ENCODE results near the gene NSD1. TPM values are rescaled to one million over a fixed set of nuclear protein-coding genes. Genes with fewer than 3 reads are reported as not detected.

NSD1 gene
- total RNA-seq, 1 donor from 2014 or later = 111 TPM

DNA sequence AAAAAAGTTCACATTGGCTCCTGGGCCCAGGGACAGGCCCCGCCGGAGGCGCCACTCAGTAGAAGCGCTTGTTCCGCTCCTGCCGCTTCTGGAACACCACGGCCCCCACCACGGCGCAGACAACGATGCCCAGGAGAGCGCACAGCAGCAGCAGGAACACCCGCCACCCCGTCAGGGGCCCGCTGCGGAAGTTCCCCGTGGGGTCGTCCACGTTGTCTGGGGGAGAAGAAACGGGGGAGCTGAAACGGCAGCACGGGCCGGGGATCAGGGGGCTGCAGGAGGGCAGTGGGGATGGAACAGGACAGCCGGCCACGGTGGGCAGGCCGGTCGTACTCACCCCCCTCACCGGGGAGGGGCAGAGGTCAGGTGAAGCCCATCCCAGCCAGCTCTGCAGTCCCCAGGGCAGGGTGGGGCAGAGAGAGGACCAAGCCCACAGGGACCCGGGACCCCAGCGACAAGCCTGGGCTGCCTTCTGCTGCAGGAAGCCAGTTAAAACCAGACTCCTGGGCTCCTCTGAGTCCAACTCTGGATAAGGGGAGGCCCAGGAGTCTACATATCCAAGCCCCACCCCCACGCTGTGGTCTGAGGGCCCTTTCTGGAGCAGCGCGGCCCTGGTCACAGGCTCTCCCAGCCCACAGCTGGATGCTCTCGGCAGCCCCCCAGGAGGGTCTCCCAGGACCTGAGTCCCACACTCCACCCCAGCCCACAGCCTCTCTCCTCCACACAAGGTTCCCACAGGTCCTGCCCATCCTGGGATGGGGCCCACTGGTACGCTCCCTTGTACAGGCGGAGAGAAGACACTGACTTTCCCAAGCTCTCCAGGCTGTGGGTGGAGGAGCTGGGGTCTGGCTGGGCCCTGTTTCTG is 198.7 kb downstream of the NSD1 start:
- DNase-seq (ENCODE audit: low spot score) = no peak
- Mint-ChIP-seq H3K27ac (ENCODE audit: unreplicated experiment) (peak overlapping the region; percentile 5), H3K9me3 (ENCODE audit: unreplicated experiment) (no peaks in the 10 kb centered on the region), H3K36me3 (ENCODE audit: low read depth, unreplicated experiment) (peaks cover 51% of the 10 kb centered on the region), H3K4me1 (ENCODE audit: unreplicated experiment) (peaks cover 21% of the 10 kb centered on the region), H3K27me3 (ENCODE audit: unreplicated experiment) (peaks cover 21% of the 10 kb centered on the region), H3K4me3 (ENCODE audit: unreplicated experiment) (no peak overlapping the region)
- TF ChIP-seq CTCF (IDR thresholded peaks at IDR 0.05; ENCODE audit: unreplicated experiment) = no peak

GRCh38 chr5:177332896-177333260 is 199.3 kb downstream of the NSD1 start:
- H3K4me1 Mint-ChIP-seq (ENCODE audit: unreplicated experiment) = peaks cover 25% of the 10 kb centered on the region
- no peak for DNase-seq (ENCODE audit: low spot score)
- peaks cover 21% of the 10 kb centered on the region for H3K27me3 Mint-ChIP-seq (ENCODE audit: unreplicated experiment)
- H3K36me3 Mint-ChIP-seq (ENCODE audit: low read depth, unreplicated experiment) = peaks cover 55% of the 10 kb centered on the region
- no peak for TF ChIP-seq CTCF (IDR thresholded peaks at IDR 0.05; ENCODE audit: unreplicated experiment)
- no peaks in the 10 kb centered on the region for H3K9me3 Mint-ChIP-seq (ENCODE audit: unreplicated experiment)
- no peak overlapping the region for H3K4me3 Mint-ChIP-seq (ENCODE audit: unreplicated experiment)
- no peak overlapping the region for H3K27ac Mint-ChIP-seq (ENCODE audit: unreplicated experiment)

DNA sequence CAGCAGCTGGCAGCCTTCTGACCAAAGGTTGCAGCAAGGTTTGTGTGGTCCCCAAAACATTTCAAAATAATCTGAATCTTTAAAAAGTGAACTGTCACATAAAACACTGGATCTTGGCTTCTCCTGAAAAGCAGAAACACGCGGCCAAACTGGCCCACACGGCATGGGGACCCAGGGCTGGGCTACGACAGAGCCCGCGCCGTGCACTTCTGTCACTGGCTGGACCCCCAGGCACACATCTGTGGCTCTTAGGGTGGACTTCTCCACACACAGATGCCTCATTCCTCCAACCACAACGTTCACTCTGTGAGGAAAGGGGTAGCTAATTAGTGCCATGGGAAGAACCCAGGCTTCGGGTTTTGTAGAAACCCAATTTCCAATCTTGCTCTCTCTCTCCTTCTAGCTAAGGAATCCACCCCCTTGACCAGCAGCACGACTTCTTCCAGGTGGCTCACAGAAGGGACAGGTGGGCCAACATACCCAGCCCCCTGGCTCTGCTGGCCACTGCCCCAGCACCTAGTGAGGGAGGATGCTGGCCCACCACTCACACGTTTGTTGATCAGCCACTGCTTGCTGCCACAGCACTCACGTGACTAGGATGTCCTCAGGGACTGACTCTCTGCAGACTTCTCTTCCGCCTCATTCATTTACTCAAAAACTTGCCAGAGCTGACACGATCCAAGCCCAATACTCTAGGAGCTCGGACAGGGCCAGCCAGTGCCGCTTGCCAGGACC is 200.0 kb downstream of the NSD1 start:
- TF ChIP-seq CTCF (IDR thresholded peaks at IDR 0.05; ENCODE audit: unreplicated experiment) = no peak
- Mint-ChIP-seq H3K9me3 (ENCODE audit: unreplicated experiment) (no peaks in the 10 kb centered on the region), H3K4me3 (ENCODE audit: unreplicated experiment) (no peak overlapping the region), H3K36me3 (ENCODE audit: low read depth, unreplicated experiment) (peaks cover 55% of the 10 kb centered on the region), H3K4me1 (ENCODE audit: unreplicated experiment) (peaks cover 27% of the 10 kb centered on the region), H3K27ac (ENCODE audit: unreplicated experiment) (no peak overlapping the region), H3K27me3 (ENCODE audit: unreplicated experiment) (peaks cover 21% of the 10 kb centered on the region)
- DNase-seq (ENCODE audit: low spot score) = no peak

DNA sequence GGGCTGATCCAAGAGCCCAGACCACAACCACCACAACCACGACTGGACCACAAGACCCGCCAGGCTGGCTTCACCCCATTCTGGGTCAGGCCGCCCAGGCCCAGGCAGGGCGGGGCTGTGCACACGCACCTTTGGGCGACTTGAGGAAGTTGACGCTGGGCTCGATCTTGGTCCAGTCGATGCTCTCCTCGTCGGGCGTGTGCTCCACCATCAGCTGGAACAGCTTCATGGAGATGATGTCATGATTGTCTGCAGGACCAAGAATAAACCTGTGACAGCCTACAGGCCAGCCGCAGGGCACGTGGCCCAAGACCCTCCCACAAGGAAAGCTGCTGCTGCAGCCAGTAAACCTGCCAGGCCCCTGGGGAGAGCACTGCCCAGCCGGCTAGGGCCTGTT is 200.6 kb downstream of the NSD1 start:
- H3K9me3 Mint-ChIP-seq (ENCODE audit: unreplicated experiment) = no peaks in the 10 kb centered on the region
- peaks cover 32% of the 10 kb centered on the region for H3K4me1 Mint-ChIP-seq (ENCODE audit: unreplicated experiment)
- peaks cover 21% of the 10 kb centered on the region for H3K27me3 Mint-ChIP-seq (ENCODE audit: unreplicated experiment)
- H3K36me3 Mint-ChIP-seq (ENCODE audit: low read depth, unreplicated experiment) = peaks cover 61% of the 10 kb centered on the region
- DNase-seq (ENCODE audit: low spot score) = no peak
- H3K4me3 Mint-ChIP-seq (ENCODE audit: unreplicated experiment) = no peak overlapping the region
- no peak for TF ChIP-seq CTCF (IDR thresholded peaks at IDR 0.05; ENCODE audit: unreplicated experiment)
- no peak overlapping the region for H3K27ac Mint-ChIP-seq (ENCODE audit: unreplicated experiment)

Measured in endothelial cell (in vitro differentiated cells).